Measurements from ENCODE around the gene ZNF688. TPM values are rescaled to one million over a fixed set of nuclear protein-coding genes. Genes with fewer than 3 reads are reported as not detected.

Gene ZNF688
- total and polyA plus RNA-seq, 9 of the 15 experiments (the other 6 are each of a cell fraction or from before 2014, with no cell fraction given), result 0.48 to 12.9 (median 4.5) TPM

GRCh38 chr16:30526823-30527634 is 44.5 kb downstream of the ZNF688 start (continued):
- TF ChIP-seq HMBOX1 (IDR thresholded peaks at IDR 0.05) (no peak), CBX2 (IDR thresholded peaks at IDR 0.05; ENCODE audit: insufficient read depth, low read length, poor library complexity, severe bottlenecking) (no peak), SRSF1 (IDR thresholded peaks at IDR 0.05; ENCODE audit: low read depth, low read length) (no peak), BACH1 (tag; IDR thresholded peaks at IDR 0.05) (no peak), MYNN (IDR thresholded peaks at IDR 0.05) (no peak), MYNN (CRISPR knock-in tag; IDR thresholded peaks at IDR 0.05) (no peak), BHLHE40 (IDR thresholded peaks at IDR 0.05; ENCODE audit: low read length) (peak; percentile 83), CAMTA2 (CRISPR knock-in tag; conservative IDR thresholded peaks at IDR 0.05) (no peak), ID3 (CRISPR knock-in tag; IDR thresholded peaks at IDR 0.05) (no peak), ID3 (tag; IDR thresholded peaks at IDR 0.05) (peak; percentile 90), WHSC1 (IDR thresholded peaks at IDR 0.05; ENCODE audit: low read length) (no peak), MTA3 (IDR thresholded peaks at IDR 0.05; ENCODE audit: borderline replicate concordance) (0 out of 2 replicates have a peak, but pooled peaks have one; percentile 72), EWSR1 (IDR thresholded peaks at IDR 0.05; ENCODE audit: borderline replicate concordance, low read depth, partially characterized antibody) (no peak), ZNF197 (CRISPR knock-in tag; IDR thresholded peaks at IDR 0.05; ENCODE audit: low read depth) (0 out of 2 replicates have a peak, but pooled peaks have one; percentile 26), HEY1 (CRISPR knock-in tag; IDR thresholded peaks at IDR 0.05; ENCODE audit: borderline replicate concordance) (0 out of 2 replicates have a peak, but pooled peaks have one; percentile 41), ZNF551 (CRISPR knock-in tag; IDR thresholded peaks at IDR 0.05) (no peak), HLTF (IDR thresholded peaks at IDR 0.05) (peak; percentile 49; the same call in 1 of the 2 replicates), ZSCAN32 (CRISPR knock-in tag; IDR thresholded peaks at IDR 0.05) (no peak), ETS1 (conservative IDR thresholded peaks at IDR 0.05; ENCODE audit: control insufficient read depth, low read depth, low read length) (peak; percentile 50; the same call in 1 of the 2 replicates), RCOR1 (IDR thresholded peaks at IDR 0.05; ENCODE audit: borderline replicate concordance in 1 of 2, low read depth in 2 of 2, low read length in 2 of 2) (no peak; a peak in 1 of 4 replicates), SMAD2 (IDR thresholded peaks at IDR 0.05; ENCODE audit: low read depth, low read length) (no peak), RBM25 (IDR thresholded peaks at IDR 0.05; ENCODE audit: low read depth, low read length, severe bottlenecking) (peak; percentile 45), NFIC (IDR thresholded peaks at IDR 0.05) (peak; percentile 49), TRIM25 (IDR thresholded peaks at IDR 0.05; ENCODE audit: borderline replicate concordance) (no peak), FIP1L1 (IDR thresholded peaks at IDR 0.05; ENCODE audit: low read depth, low read length, poor library complexity, severe bottlenecking) (peak; percentile 92), KLF16 (IDR thresholded peaks at IDR 0.05) (peak; percentile 57; the same call in 1 of the 2 replicates)
